ENCODE measurements around the gene SMIM41. TPM values are rescaled to one million over a fixed set of nuclear protein-coding genes. Genes with fewer than 3 reads are reported as not detected.

SMIM41 gene
- polyA plus RNA-seq, 2 of the 4 experiments (the other 2 are of a cell fraction) = not detected

DNA sequence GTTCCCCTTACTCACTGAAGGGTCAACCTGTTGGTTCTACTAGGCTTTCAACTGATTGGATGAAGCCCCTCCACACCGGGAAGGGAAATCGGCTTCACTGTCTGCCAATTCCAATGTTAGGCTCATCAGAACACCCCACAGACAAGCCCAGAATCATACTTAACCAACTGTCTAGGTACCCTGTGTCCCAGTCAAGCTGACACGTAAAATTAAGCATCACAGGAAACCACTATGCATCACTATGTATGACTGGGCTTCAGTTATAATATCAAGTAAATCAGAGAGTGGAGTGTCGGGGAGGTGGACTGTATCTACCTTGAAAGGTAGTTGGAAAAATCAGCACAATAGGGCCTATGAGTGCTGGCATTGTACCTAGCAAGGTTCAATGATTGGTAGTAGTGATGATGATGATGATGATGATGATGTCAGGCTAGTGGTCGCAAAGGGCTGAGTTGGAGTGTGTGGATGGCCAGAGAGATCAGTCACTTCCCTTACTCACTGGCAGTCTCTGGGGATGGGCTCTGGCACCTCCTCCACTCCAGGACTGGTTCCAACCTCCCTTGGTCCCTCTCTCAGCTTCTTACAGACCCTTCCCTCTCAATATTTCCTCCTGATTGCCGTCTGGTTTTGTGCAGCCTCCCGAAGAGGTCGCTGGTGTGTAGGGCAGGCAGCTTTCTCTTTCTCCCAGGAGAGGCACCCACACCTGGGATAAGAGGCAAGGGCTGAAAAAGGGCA lies 13.0 kb upstream of the SMIM41 start:
- TF ChIP-seq FOXS1 (CRISPR knock-in tag; IDR thresholded peaks at IDR 0.05) = no peak
- no peak for TF ChIP-seq TFCP2L1 (CRISPR knock-in tag; IDR thresholded peaks at IDR 0.05)
- no peak for TF ChIP-seq MAFK (IDR thresholded peaks at IDR 0.05; ENCODE audit: partially characterized antibody)
- TF ChIP-seq JUNB (IDR thresholded peaks at IDR 0.05) = no peak
- no peak for TF ChIP-seq HEYL (CRISPR knock-in tag; IDR thresholded peaks at IDR 0.05)
- TF ChIP-seq ESRRA (IDR thresholded peaks at IDR 0.05; ENCODE audit: borderline replicate concordance, low read length) = no peak
- TF ChIP-seq EHMT2 (IDR thresholded peaks at IDR 0.05; ENCODE audit: low read depth) = no peak
- TF ChIP-seq EP300 (IDR thresholded peaks at IDR 0.05) = no peak
- TF ChIP-seq KDM5A (IDR thresholded peaks at IDR 0.05) = no peak
- no peak for TF ChIP-seq TP53 (CRISPR knock-in tag; IDR thresholded peaks at IDR 0.05)
- TF ChIP-seq ZSCAN20 (CRISPR knock-in tag; IDR thresholded peaks at IDR 0.05) = no peak
- TF ChIP-seq, protein P1, sequence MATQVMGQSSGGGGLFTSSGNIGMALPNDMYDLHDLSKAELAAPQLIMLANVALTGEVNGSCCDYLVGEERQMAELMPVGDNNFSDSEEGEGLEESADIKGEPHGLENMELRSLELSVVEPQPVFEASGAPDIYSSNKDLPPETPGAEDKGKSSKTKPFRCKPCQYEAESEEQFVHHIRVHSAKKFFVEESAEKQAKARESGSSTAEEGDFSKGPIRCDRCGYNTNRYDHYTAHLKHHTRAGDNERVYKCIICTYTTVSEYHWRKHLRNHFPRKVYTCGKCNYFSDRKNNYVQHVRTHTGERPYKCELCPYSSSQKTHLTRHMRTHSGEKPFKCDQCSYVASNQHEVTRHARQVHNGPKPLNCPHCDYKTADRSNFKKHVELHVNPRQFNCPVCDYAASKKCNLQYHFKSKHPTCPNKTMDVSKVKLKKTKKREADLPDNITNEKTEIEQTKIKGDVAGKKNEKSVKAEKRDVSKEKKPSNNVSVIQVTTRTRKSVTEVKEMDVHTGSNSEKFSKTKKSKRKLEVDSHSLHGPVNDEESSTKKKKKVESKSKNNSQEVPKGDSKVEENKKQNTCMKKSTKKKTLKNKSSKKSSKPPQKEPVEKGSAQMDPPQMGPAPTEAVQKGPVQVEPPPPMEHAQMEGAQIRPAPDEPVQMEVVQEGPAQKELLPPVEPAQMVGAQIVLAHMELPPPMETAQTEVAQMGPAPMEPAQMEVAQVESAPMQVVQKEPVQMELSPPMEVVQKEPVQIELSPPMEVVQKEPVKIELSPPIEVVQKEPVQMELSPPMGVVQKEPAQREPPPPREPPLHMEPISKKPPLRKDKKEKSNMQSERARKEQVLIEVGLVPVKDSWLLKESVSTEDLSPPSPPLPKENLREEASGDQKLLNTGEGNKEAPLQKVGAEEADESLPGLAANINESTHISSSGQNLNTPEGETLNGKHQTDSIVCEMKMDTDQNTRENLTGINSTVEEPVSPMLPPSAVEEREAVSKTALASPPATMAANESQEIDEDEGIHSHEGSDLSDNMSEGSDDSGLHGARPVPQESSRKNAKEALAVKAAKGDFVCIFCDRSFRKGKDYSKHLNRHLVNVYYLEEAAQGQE (IDR thresholded peaks at IDR 0.05) = no peak
- TF ChIP-seq, protein P2, sequence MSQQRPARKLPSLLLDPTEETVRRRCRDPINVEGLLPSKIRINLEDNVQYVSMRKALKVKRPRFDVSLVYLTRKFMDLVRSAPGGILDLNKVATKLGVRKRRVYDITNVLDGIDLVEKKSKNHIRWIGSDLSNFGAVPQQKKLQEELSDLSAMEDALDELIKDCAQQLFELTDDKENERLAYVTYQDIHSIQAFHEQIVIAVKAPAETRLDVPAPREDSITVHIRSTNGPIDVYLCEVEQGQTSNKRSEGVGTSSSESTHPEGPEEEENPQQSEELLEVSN (IDR thresholded peaks at IDR 0.05; ENCODE audit: borderline replicate concordance, low read depth) = no peak
- TF ChIP-seq, protein P3, sequence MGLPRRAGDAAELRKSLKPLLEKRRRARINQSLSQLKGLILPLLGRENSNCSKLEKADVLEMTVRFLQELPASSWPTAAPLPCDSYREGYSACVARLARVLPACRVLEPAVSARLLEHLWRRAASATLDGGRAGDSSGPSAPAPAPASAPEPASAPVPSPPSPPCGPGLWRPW (IDR thresholded peaks at IDR 0.05) = no peak
- TF ChIP-seq CBX8 (IDR thresholded peaks at IDR 0.05) = no peak
- TF ChIP-seq, protein P4, sequence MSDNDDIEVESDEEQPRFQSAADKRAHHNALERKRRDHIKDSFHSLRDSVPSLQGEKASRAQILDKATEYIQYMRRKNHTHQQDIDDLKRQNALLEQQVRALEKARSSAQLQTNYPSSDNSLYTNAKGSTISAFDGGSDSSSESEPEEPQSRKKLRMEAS (IDR thresholded peaks at IDR 0.05) = no peak
- no peak for TF ChIP-seq RARB (CRISPR knock-in tag; IDR thresholded peaks at IDR 0.05)
- TF ChIP-seq ZFP36 (IDR thresholded peaks at IDR 0.05; ENCODE audit: borderline replicate concordance, partially characterized antibody) = no peak
- no peak for ATAC-seq

DNA sequence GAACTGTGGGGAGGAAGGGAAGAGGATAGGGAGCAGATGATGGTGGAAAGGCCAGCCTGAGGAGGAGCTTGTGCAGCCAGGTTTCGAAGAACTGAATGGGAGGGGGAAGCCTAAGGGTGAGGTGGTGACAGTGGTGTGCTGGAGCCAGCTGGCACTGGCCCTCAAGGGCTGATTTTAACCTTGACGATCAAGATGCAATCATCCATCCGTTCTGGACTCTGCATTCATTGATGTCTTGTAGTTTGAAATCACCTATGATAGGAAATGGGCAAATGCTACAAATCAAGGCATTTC lies 12.5 kb upstream of the SMIM41 start:
- Histone ChIP-seq H3K4me2 (no peak overlapping the region), H3K4me1 (peaks cover 29% of the 10 kb centered on the region), H3K9me3 (no peaks in the 10 kb centered on the region), H3K4me3 (no peak overlapping the region), H3K27ac (no peak overlapping the region)
- FAIRE-seq = no peak
- CTCF ChIA-PET = interaction anchor here (1.0 to 42.5 kb wide), 10 partner anchors 10 to 914 kb away, joined by 3 to 1730 read pairs (median 8); partner anchors contain the start of genes NR4A1 and SMIM41
- WGBS (ENCODE audit: missing lambda C conversion rate) = 28% methylated on average over 3 of the region's 3 CpGs
- DNase-seq (ENCODE audit: low read depth in 1 of 2, low spot score in 1 of 2) = no peak
- TF ChIP-seq GATA3 (IDR thresholded peaks at IDR 0.05; ENCODE audit: borderline replicate concordance) (no peak), ZNF302 (CRISPR knock-in tag; IDR thresholded peaks at IDR 0.05) (no peak), FOXS1 (CRISPR knock-in tag; IDR thresholded peaks at IDR 0.05) (no peak), SMC3 (IDR thresholded peaks at IDR 0.05) (no peak), NR3C1 (IDR thresholded peaks at IDR 0.05) (no peak), POLR2A (IDR thresholded peaks at IDR 0.05; ENCODE audit: low read length) (no peak), ESRRA (IDR thresholded peaks at IDR 0.05; ENCODE audit: borderline replicate concordance, low read length) (no peak), PHF8 (IDR thresholded peaks at IDR 0.05; ENCODE audit: borderline replicate concordance, low read depth) (no peak)
- TF ChIP-seq, protein P2 (IDR thresholded peaks at IDR 0.05; ENCODE audit: borderline replicate concordance, low read depth) = no peak
- TF ChIP-seq, protein P1 (IDR thresholded peaks at IDR 0.05) = no peak
- TF ChIP-seq, protein P5, sequence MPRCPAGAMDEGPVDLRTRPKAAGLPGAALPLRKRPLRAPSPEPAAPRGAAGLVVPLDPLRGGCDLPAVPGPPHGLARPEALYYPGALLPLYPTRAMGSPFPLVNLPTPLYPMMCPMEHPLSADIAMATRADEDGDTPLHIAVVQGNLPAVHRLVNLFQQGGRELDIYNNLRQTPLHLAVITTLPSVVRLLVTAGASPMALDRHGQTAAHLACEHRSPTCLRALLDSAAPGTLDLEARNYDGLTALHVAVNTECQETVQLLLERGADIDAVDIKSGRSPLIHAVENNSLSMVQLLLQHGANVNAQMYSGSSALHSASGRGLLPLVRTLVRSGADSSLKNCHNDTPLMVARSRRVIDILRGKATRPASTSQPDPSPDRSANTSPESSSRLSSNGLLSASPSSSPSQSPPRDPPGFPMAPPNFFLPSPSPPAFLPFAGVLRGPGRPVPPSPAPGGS (IDR thresholded peaks at IDR 0.05) = no peak
- ATAC-seq = no peak
- POLR2A ChIA-PET = interaction anchor here (0.9 to 1.1 kb wide), 2 partner anchors 15 to 34 kb away, joined by 3 read pairs; no protein-coding TSS in a partner anchor

More for the DNA sequence above, 13.0 kb upstream of the SMIM41 start:
- no peak overlapping the region for H3K27ac ChIP-seq
- POLR2A ChIA-PET = interaction anchor here (1.1 to 2.8 kb wide), 2 partner anchors 15 kb away, joined by 3 to 11 read pairs; partner anchors contain the start of gene NR4A1
- WGBS (ENCODE audit: missing lambda C conversion rate) = 59% methylated on average over 8 of the region's 8 CpGs
- no peaks in the 10 kb centered on the region for H3K9me3 ChIP-seq
- FAIRE-seq = no peak
- H3K4me2 ChIP-seq = no peak overlapping the region
- no peak for DNase-seq (ENCODE audit: low read depth in 1 of 2, low spot score in 1 of 2)
- H3K4me3 ChIP-seq = no peak overlapping the region
- H3K4me1 ChIP-seq = peaks cover 24% of the 10 kb centered on the region
- CTCF ChIA-PET = interaction anchor here (0.5 to 42.5 kb wide), 12 partner anchors 9 to 946 kb away, joined by 3 to 1730 read pairs (median 6); partner anchors contain the start of genes NR4A1 and SMIM41
